ENCODE measurements around the gene CNTNAP5.

CNTNAP5 gene

DNA sequence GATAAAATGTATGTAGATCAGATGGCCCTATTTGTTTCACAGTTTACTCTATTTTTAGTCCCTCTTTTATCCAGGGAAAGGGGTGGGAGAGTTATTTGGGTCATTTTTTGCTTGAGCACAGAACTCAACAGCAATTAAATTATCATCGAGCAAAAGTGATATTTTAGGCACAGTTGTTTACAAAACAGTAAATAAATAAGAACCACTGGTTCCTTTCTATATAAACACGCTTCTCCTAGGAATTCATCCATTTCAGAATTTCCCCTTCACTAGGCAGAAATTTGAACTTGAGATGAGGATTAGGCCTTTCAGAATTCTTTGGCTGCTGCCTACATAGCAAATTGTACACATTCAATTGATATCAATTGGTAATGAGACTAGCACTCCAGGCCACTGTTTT lies 812.4 kb downstream of the CNTNAP5 start:
- no peak for TF ChIP-seq CTCF (IDR thresholded peaks at IDR 0.05; ENCODE audit: insufficient read depth, low read length, missing control alignments)
- DNase-seq (ENCODE audit: low read depth, low spot score): no peak
- H3K4me3 ChIP-seq (ENCODE audit: low read depth, low read length): no peak overlapping the region
- POLR2A ChIA-PET: no interaction called here
- CTCF ChIA-PET: no interaction called here

- DNase-seq (ENCODE audit: low read depth, low spot score): no peak
- TF ChIP-seq CTCF (IDR thresholded peaks at IDR 0.05; ENCODE audit: insufficient read depth, low read length, missing control alignments): no peak
- POLR2A ChIA-PET: no interaction called here
- CTCF ChIA-PET: no interaction called here
- no peak overlapping the region for H3K4me3 ChIP-seq (ENCODE audit: low read depth, low read length)
Observed at GRCh38 chr2:124838406-124838805, 813.3 kb downstream of the CNTNAP5 start.

GRCh38 chr2:124867247-124867646 lies 842.2 kb downstream of the CNTNAP5 start:
- CTCF ChIA-PET: no interaction called here
- POLR2A ChIA-PET: no interaction called here
- no peak for TF ChIP-seq CTCF (IDR thresholded peaks at IDR 0.05; ENCODE audit: insufficient read depth, low read length, missing control alignments)

GRCh38 chr2:124874219-124874618 lies 849.1 kb downstream of the CNTNAP5 start:
- TF ChIP-seq CTCF (IDR thresholded peaks at IDR 0.05; ENCODE audit: insufficient read depth, low read length, missing control alignments): no peak
- CTCF ChIA-PET: no interaction called here
- H3K4me3 ChIP-seq (ENCODE audit: low read depth, low read length): no peak overlapping the region
- POLR2A ChIA-PET: no interaction called here
- DNase-seq (ENCODE audit: low read depth, low spot score): no peak

More at GRCh38 chr2:124867247-124867646, 842.2 kb downstream of the CNTNAP5 start:
- no peak for DNase-seq (ENCODE audit: low read depth, low spot score)
- no peak overlapping the region for H3K4me3 ChIP-seq (ENCODE audit: low read depth, low read length)

- no peak for DNase-seq (ENCODE audit: low read depth, low spot score)
- TF ChIP-seq CTCF (IDR thresholded peaks at IDR 0.05; ENCODE audit: insufficient read depth, low read length, missing control alignments): no peak
- H3K4me3 ChIP-seq (ENCODE audit: low read depth, low read length): no peak overlapping the region
- CTCF ChIA-PET: no interaction called here
- POLR2A ChIA-PET: no interaction called here
Observed at GRCh38 chr2:124874676-124875075, 849.6 kb downstream of the CNTNAP5 start.

DNA sequence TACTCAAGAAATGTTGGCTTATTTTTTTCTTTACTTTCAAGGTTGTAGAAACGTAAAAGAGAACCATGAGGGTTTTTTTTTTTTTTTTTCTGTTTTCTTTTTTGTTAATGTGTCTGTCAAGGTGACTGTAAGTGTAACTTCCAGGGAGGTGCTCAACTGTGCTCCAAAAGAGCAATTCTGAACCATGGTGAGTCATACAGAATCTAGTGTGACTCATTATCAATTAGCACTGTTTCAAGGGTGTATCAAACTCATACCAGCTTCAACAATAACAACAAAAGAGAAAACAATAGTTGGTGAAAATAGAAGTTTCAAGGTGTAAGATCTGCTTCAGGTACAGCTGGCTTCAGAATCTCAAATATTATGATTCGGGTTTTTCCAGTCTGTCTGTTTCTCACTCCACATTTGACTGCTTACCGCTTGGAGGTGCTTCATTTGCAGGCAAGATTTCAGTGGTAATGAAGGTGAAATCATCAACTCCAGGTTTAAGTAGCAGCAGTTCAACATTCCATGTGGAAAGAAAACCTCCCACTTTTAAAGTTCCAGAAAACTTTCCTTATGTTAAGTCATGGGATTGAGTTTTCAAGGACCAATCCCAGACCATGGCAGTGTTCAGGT lies 850.6 kb downstream of the CNTNAP5 start:
- DNase-seq (ENCODE audit: low read depth, low spot score): no peak
- no peak overlapping the region for H3K4me3 ChIP-seq (ENCODE audit: low read depth, low read length)
- TF ChIP-seq CTCF (IDR thresholded peaks at IDR 0.05; ENCODE audit: insufficient read depth, low read length, missing control alignments): no peak
- CTCF ChIA-PET: no interaction called here
- POLR2A ChIA-PET: no interaction called here
